ENCODE measurements around the gene AMER3.
"Not testable (repeated sequence)": the region's sequence is repeated elsewhere in the genome, so short reads cannot be mapped to it uniquely, and the experiment has no call there.

AMER3 gene

GRCh38 chr2:130755256-130756052 is at the start of gene AMER3:
Gene AMER3 (plus strand): TSS chr2:130755540. CDS start chr2:130762073, 6,533 bp downstream.
- no peak for DNase-seq (ENCODE audit: low read depth)
- TF ChIP-seq MYC (IDR thresholded peaks at IDR 0.05; ENCODE audit: low read depth, low read length) = no peak
- TF ChIP-seq CTCF (IDR thresholded peaks at IDR 0.05; ENCODE audit: low read depth, low read length) = no peak
- TF ChIP-seq POLR2A (IDR thresholded peaks at IDR 0.05; ENCODE audit: extremely low read depth, insufficient read length) = no peak
- TF ChIP-seq MAX (IDR thresholded peaks at IDR 0.05; ENCODE audit: low read depth, low read length) = no peak
- H3K4me3 ChIP-seq (ENCODE audit: low read depth, low read length) = no peak within 1 kb of the TSS

GRCh38 chr2:130714795-130715194 is 40.5 kb upstream of the AMER3 start:
- H3K4me3 ChIP-seq (ENCODE audit: low read depth, low read length); DNase-seq (ENCODE audit: low read depth): not testable (repeated sequence)

GRCh38 chr2:130720036-130720435 is 35.3 kb upstream of the AMER3 start:
- no peak overlapping the region for H3K4me3 ChIP-seq (ENCODE audit: low read depth, low read length)
- no peak for DNase-seq (ENCODE audit: low read depth)
- no peak for TF ChIP-seq MYC (IDR thresholded peaks at IDR 0.05; ENCODE audit: low read depth, low read length)
- no peak for TF ChIP-seq CTCF (IDR thresholded peaks at IDR 0.05; ENCODE audit: low read depth, low read length)
- TF ChIP-seq MAX (IDR thresholded peaks at IDR 0.05; ENCODE audit: low read depth, low read length) = no peak
- TF ChIP-seq POLR2A (IDR thresholded peaks at IDR 0.05; ENCODE audit: extremely low read depth, insufficient read length) = no peak

- DNase-seq (ENCODE audit: low read depth) = no peak
- H3K4me3 ChIP-seq (ENCODE audit: low read depth, low read length) = no peak overlapping the region
- TF ChIP-seq MAX (IDR thresholded peaks at IDR 0.05; ENCODE audit: low read depth, low read length) = no peak
- no peak for TF ChIP-seq MYC (IDR thresholded peaks at IDR 0.05; ENCODE audit: low read depth, low read length)
- TF ChIP-seq POLR2A (IDR thresholded peaks at IDR 0.05; ENCODE audit: extremely low read depth, insufficient read length) = no peak
- no peak for TF ChIP-seq CTCF (IDR thresholded peaks at IDR 0.05; ENCODE audit: low read depth, low read length)
These were observed 34.8 kb upstream of the AMER3 start for GRCh38 chr2:130720528-130720927.

- no peak for DNase-seq (ENCODE audit: low read depth)
- TF ChIP-seq MAX (IDR thresholded peaks at IDR 0.05; ENCODE audit: low read depth, low read length) (no peak), CTCF (IDR thresholded peaks at IDR 0.05; ENCODE audit: low read depth, low read length) (no peak), POLR2A (IDR thresholded peaks at IDR 0.05; ENCODE audit: extremely low read depth, insufficient read length) (no peak), MYC (IDR thresholded peaks at IDR 0.05; ENCODE audit: low read depth, low read length) (no peak)
- H3K4me3 ChIP-seq (ENCODE audit: low read depth, low read length) = no peak overlapping the region
These were observed 30.9 kb upstream of the AMER3 start for GRCh38 chr2:130724455-130724854.

- TF ChIP-seq POLR2A (IDR thresholded peaks at IDR 0.05; ENCODE audit: extremely low read depth, insufficient read length) (no peak), MYC (IDR thresholded peaks at IDR 0.05; ENCODE audit: low read depth, low read length) (no peak), MAX (IDR thresholded peaks at IDR 0.05; ENCODE audit: low read depth, low read length) (no peak), CTCF (IDR thresholded peaks at IDR 0.05; ENCODE audit: low read depth, low read length) (no peak)
- H3K4me3 ChIP-seq (ENCODE audit: low read depth, low read length) = peak overlapping the region; percentile 16
- DNase-seq (ENCODE audit: low read depth) = no peak
These were observed 28.6 kb upstream of the AMER3 start for GRCh38 chr2:130726614-130727180.
